Measurements from ENCODE around the gene MFAP2.
A peak's percentile ranks its signal among the peaks of the same experiment; 100 is the strongest.

Gene MFAP2

DNA sequence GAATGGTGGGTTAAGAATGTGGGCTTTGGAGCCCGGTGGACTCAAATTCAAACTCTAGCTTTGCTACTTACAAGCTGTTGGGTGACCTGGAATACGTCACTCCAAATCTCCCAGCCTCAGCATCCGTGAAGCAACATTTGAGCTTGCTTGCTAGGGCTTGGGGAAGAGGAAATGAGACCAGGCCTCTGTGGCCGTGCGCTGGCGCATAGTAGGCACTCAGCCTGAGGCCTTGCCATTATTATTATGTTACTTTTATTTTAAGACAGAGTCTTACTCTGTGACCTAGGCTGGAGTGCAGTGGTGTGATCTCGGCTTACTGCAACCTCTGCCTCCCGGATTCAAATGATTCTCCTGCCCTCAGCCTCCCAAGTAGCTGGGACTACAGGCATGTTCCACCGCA is 12.3 kb upstream of the MFAP2 start:
- in situ Hi-C loops (cut with HindIII; ENCODE audit: low sequenced_read_pairs): no loop called here
- TF ChIP-seq, protein P1, sequence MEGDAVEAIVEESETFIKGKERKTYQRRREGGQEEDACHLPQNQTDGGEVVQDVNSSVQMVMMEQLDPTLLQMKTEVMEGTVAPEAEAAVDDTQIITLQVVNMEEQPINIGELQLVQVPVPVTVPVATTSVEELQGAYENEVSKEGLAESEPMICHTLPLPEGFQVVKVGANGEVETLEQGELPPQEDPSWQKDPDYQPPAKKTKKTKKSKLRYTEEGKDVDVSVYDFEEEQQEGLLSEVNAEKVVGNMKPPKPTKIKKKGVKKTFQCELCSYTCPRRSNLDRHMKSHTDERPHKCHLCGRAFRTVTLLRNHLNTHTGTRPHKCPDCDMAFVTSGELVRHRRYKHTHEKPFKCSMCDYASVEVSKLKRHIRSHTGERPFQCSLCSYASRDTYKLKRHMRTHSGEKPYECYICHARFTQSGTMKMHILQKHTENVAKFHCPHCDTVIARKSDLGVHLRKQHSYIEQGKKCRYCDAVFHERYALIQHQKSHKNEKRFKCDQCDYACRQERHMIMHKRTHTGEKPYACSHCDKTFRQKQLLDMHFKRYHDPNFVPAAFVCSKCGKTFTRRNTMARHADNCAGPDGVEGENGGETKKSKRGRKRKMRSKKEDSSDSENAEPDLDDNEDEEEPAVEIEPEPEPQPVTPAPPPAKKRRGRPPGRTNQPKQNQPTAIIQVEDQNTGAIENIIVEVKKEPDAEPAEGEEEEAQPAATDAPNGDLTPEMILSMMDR (IDR thresholded peaks at IDR 0.05; ENCODE audit: low read depth, low read length, missing control alignments): no peak

DNA sequence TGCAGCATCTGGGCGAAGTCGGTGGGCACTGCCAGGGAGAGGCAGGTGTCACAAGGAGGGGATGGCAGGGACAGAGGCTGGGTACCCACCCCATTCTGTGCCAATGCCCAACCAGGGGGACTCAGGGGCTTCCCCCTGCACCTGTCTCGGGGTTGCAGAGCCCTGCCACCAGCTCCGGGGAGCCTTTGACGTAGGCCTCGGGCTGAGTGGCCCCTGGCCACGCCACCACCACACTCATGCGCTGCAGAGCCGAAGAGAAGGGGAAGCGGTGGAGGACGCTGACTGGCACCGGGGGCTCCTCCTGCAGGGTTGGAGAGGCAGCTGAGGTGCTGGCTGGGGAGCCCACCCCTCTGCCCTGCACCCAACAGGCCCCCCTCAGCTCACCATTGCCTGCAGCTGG is 11.7 kb upstream of the MFAP2 start:
- H3K4me3 ChIP-seq (ENCODE audit: low read depth, low read length): no peak overlapping the region
- DNase-seq (ENCODE audit: low read depth): no peak
- TF ChIP-seq, protein P1 (IDR thresholded peaks at IDR 0.05; ENCODE audit: low read depth, low read length, missing control alignments): no peak
- in situ Hi-C loops (cut with HindIII; ENCODE audit: low sequenced_read_pairs): no loop called here

More for the DNA sequence above, 12.3 kb upstream of the MFAP2 start:
- H3K4me3 ChIP-seq (ENCODE audit: low read depth, low read length): no peak overlapping the region
- DNase-seq (ENCODE audit: low read depth): no peak

DNA sequence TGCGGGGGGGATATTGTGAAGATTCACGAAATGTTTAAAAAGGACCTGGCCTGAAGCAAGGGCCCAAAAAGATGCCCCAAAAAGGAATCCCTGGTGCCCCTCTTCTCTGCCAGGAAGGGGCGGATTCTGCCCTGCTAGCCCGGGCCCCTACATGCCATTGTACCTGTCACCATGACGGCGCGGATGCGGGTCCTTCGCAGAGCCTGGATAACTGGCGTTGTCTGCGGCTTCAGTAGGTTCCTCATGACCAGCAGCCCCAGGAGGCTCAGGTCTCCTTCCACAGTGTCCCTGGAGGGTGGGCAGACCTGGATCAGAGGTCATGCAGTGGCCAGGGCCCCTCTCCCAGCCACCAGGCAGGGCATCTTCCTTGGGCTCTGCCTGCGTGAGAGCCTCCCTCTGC is 11.2 kb upstream of the MFAP2 start:
- no peak overlapping the region for H3K4me3 ChIP-seq (ENCODE audit: low read depth, low read length)
- in situ Hi-C loops (cut with HindIII; ENCODE audit: low sequenced_read_pairs): no loop called here
- no peak for DNase-seq (ENCODE audit: low read depth)
- TF ChIP-seq, protein P1 (IDR thresholded peaks at IDR 0.05; ENCODE audit: low read depth, low read length, missing control alignments): no peak

DNA sequence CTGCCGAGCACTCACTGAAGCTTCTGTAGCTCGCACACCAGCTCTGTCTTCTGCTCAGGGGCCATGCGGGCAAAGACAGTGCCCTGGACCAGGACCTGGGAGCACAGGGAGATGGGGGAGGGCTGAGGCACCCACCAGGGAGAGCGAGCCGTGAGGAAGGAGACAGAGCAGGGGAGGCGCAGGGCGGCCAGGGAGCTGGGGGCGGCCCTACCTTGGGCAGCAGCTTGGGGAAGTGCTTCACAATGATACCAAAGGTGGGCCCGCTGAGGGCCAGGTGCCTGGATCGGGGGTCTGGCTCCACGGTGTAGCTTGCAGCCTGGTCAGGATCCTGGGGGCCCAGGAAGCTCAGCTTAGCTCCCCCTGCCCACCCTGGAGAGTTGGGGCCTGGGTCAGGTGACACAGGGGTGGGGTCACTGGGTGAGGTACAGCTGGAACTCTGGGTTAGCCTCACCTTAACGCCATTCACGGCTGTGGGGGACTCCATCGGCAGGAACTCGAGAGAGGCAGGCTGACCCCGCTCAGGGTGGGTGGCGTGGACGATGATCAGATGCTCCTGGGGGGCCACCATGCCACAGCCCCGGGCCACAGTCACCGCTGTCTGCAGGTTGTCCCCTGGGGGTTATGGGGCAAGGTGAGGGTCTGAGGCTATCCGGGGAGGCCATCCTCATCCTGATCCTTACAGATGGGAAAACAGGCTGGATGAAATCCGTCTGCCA is 9.4 kb upstream of the MFAP2 start:
- no peak for DNase-seq (ENCODE audit: low read depth)
- TF ChIP-seq, protein P1 (IDR thresholded peaks at IDR 0.05; ENCODE audit: low read depth, low read length, missing control alignments): no peak
- H3K4me3 ChIP-seq (ENCODE audit: low read depth, low read length): no peak overlapping the region
- in situ Hi-C loops (cut with HindIII; ENCODE audit: low sequenced_read_pairs): no loop called here

DNA sequence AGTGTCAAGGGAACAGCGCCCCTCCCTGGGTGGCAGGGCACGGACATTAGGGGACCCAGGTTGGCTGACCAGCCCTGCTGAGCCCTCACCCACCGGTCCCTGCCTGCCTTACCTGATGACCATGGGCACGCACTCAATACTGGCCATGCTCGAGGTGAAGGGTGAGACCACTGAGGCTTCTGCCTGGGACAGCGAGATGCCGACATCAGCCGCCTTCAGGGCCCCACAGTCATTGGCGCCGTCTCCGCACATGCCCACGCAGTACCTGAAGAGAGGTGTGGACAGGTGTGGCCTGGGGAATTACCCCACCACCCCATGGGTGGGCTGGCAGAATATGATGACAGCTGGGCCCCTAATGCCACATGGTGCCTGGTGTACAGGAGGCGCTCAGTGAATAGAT is 7.8 kb upstream of the MFAP2 start:
- in situ Hi-C loops (cut with HindIII; ENCODE audit: low sequenced_read_pairs): no loop called here
- H3K4me3 ChIP-seq (ENCODE audit: low read depth, low read length): no peak overlapping the region
- DNase-seq (ENCODE audit: low read depth): no peak
- TF ChIP-seq, protein P1 (IDR thresholded peaks at IDR 0.05; ENCODE audit: low read depth, low read length, missing control alignments): no peak

DNA sequence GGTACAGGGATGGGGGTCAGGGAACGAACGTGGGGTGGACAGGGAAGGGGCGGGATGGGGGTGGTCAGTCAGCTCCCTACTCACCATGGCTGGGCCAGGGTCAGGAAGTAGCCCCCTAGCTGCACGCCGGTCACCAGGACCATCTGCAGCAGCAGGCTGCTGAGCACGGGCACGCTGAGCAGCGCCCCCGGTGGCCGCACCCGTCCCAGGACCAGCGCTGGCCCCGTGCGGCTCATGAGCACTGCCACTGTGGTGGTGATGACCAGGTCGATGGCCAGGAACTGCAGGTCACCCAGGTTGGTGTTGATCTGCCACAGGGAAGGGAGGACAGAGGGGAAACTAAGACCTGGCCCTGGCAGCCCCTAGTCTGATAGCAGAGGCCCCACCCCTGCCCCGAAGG is 6.5 kb upstream of the MFAP2 start:
- H3K4me3 ChIP-seq (ENCODE audit: low read depth, low read length): no peak overlapping the region
- TF ChIP-seq, protein P1 (IDR thresholded peaks at IDR 0.05; ENCODE audit: low read depth, low read length, missing control alignments): peak; percentile 57
- DNase-seq (ENCODE audit: low read depth): no peak
- in situ Hi-C loops (cut with HindIII; ENCODE audit: low sequenced_read_pairs): no loop called here
